ENCODE data around the gene NT5C2. TPM values are rescaled to one million over a fixed set of nuclear protein-coding genes. Genes with fewer than 3 reads are reported as not detected.

Gene NT5C2
- total RNA-seq, 1 experiment from 2014 or later: 70.0 TPM

DNA sequence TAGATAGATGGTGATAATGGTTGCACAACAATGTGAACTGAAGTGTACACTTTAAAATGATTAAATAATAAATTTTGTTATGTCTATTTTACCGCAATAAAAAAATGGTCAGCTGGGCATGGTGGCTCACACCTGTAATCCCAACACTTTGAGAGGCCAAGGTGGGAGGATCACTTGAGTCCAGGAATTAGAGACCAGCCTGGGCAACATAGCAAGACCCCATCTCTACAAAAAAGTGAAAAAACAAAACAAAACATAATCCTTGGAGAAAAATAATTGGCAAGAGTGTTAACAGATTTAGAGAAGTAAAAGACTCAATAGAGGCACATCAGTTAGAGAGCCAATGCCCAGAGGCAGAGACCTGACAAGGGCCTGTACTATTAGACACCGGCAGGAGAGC lies 42.7 kb upstream of the NT5C2 start:
- Mint-ChIP-seq H3K4me1 (ENCODE audit: low read depth, unreplicated experiment) (peaks cover 42% of the 10 kb centered on the region), H3K36me3 (ENCODE audit: insufficient read depth, unreplicated experiment) (peaks cover 21% of the 10 kb centered on the region), H3K27ac (ENCODE audit: unreplicated experiment) (no peak overlapping the region), H3K9me3 (ENCODE audit: low read depth, unreplicated experiment) (no peaks in the 10 kb centered on the region), H3K27me3 (ENCODE audit: unreplicated experiment) (no peaks in the 10 kb centered on the region), H3K4me3 (ENCODE audit: low read depth, unreplicated experiment) (no peak overlapping the region)
- DNase-seq: no peak
- TF ChIP-seq, protein P1, sequence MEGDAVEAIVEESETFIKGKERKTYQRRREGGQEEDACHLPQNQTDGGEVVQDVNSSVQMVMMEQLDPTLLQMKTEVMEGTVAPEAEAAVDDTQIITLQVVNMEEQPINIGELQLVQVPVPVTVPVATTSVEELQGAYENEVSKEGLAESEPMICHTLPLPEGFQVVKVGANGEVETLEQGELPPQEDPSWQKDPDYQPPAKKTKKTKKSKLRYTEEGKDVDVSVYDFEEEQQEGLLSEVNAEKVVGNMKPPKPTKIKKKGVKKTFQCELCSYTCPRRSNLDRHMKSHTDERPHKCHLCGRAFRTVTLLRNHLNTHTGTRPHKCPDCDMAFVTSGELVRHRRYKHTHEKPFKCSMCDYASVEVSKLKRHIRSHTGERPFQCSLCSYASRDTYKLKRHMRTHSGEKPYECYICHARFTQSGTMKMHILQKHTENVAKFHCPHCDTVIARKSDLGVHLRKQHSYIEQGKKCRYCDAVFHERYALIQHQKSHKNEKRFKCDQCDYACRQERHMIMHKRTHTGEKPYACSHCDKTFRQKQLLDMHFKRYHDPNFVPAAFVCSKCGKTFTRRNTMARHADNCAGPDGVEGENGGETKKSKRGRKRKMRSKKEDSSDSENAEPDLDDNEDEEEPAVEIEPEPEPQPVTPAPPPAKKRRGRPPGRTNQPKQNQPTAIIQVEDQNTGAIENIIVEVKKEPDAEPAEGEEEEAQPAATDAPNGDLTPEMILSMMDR (IDR thresholded peaks at IDR 0.05; ENCODE audit: unreplicated experiment): no peak
- no TSS peak for BruUV-seq (replicated peaks)
- CTCF ChIA-PET: no interaction called here
- intact Hi-C loops (cut with micrococcal nuclease; ENCODE audit: unreplicated experiment): no loop called here

DNA sequence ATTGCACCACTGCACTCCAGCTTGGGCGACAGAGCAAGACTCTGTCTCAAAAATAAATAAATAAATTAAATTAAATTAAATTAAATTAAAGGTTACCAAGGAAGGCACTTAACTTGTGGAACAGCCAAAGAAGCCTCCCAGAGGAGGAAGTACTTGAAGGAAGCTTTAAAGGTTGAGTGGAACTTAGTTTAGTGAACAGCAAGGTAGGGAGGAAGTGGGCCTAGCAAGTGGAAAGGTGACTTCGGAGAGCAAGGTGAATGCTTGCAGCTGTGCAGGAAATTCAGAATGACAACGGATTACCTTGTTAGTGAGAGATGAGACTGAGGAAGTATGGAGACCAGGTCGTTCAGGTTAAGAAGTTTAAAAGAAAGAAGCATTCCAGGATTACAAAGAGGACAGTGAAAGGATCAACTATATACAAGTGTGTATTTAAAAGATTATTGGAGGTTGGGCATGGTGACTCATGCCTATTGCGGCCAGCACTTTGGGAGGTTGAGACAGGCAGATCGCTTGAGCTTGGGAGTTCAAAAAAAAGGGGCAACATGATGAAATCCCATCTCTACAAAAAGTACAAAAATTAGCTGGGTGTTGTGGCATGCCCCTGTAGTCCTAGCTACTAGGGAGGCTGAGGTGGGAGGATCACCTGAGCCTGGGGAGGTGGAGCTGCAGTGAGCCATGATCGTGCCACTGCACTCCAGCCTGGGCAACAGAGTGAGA lies 39.9 kb upstream of the NT5C2 start:
- CTCF ChIA-PET: interaction anchor here (0.9 to 1.3 kb wide), 3 partner anchors 8 to 41 kb away, joined by 3 read pairs; no protein-coding TSS in a partner anchor
- BruUV-seq (replicated peaks): no TSS peak
- Mint-ChIP-seq H3K4me3 (ENCODE audit: low read depth, unreplicated experiment) (peak overlapping the region; percentile 13), H3K27me3 (ENCODE audit: unreplicated experiment) (no peaks in the 10 kb centered on the region), H3K36me3 (ENCODE audit: insufficient read depth, unreplicated experiment) (no peaks in the 10 kb centered on the region), H3K4me1 (ENCODE audit: low read depth, unreplicated experiment) (peaks cover 17% of the 10 kb centered on the region), H3K27ac (ENCODE audit: unreplicated experiment) (peak overlapping the region; percentile 79), H3K9me3 (ENCODE audit: low read depth, unreplicated experiment) (no peaks in the 10 kb centered on the region)
- DNase-seq: no peak
- TF ChIP-seq, protein P1 (IDR thresholded peaks at IDR 0.05; ENCODE audit: unreplicated experiment): no peak
- intact Hi-C loops (cut with micrococcal nuclease; ENCODE audit: unreplicated experiment): loop anchor here (2.0 kb wide), 1 partner anchor 42 kb away; no protein-coding TSS in a partner anchor

DNA sequence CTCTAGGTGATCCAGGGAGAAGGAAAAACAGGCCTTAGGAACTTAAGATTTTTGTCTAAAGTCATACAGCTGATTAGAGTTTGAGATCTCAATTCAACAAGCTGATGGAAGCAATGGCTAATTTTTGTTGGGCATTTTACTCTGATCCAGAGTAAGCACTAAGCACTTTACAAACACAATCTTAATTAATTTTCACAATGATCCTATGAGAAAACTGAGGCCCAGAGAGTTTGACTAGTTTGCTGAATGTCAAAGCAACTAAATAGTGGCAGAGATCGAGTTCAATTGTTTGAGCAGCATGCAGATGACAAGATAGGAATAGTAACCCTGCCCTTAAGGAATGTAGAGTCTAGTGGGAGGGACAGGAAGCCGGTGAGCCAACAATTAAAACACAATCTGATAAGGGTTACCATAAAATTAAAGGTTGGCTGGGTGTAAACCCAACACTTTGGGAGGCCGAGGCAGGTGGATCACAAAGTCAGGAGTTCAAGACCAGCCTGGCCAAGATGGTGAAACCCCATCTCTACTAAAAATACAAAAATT lies 39.1 kb upstream of the NT5C2 start:
- TF ChIP-seq, protein P1 (IDR thresholded peaks at IDR 0.05; ENCODE audit: unreplicated experiment): no peak
- Mint-ChIP-seq H3K27me3 (ENCODE audit: unreplicated experiment) (no peaks in the 10 kb centered on the region), H3K4me1 (ENCODE audit: low read depth, unreplicated experiment) (peaks cover 23% of the 10 kb centered on the region), H3K4me3 (ENCODE audit: low read depth, unreplicated experiment) (no peak overlapping the region), H3K27ac (ENCODE audit: unreplicated experiment) (peak overlapping the region; percentile 79), H3K9me3 (ENCODE audit: low read depth, unreplicated experiment) (no peaks in the 10 kb centered on the region), H3K36me3 (ENCODE audit: insufficient read depth, unreplicated experiment) (no peaks in the 10 kb centered on the region)
- no peak for DNase-seq
- BruUV-seq (replicated peaks): no TSS peak
- intact Hi-C loops (cut with micrococcal nuclease; ENCODE audit: unreplicated experiment): loop anchor here (2.0 kb wide), 1 partner anchor 41 kb away; no protein-coding TSS in a partner anchor
- CTCF ChIA-PET: interaction anchor here (1.3 kb wide), 3 partner anchors 10 to 41 kb away, joined by 3 to 7 read pairs (median 3); no protein-coding TSS in a partner anchor

DNA sequence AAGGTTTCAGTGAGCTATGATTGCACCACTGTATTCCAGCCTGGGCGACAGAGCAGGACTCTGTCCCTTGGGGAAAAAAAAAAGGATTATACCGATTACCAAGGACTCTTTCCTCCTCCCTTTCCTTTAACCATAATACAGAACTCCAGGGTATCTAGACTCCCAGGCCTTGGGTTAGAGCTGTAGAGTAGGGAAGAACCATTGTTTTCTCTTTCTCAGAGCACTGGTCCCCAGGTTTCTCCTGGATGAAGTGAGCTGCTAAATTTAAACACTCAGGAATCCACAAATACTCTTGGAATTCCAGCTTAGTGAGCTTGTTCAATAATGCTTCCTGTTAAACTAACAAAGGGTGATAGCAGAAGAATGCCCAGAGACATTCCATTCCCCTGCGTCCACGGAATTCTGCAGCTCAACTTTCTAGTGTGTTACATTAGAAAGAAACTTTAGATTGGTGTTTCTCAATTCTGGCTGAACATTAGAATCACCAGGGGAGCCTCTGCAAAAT lies 38.0 kb upstream of the NT5C2 start:
- TF ChIP-seq, protein P1 (IDR thresholded peaks at IDR 0.05; ENCODE audit: unreplicated experiment): no peak
- H3K36me3 Mint-ChIP-seq (ENCODE audit: insufficient read depth, unreplicated experiment): no peaks in the 10 kb centered on the region
- no peak overlapping the region for H3K4me3 Mint-ChIP-seq (ENCODE audit: low read depth, unreplicated experiment)
- no peaks in the 10 kb centered on the region for H3K27me3 Mint-ChIP-seq (ENCODE audit: unreplicated experiment)
- BruUV-seq (replicated peaks): no TSS peak
- H3K4me1 Mint-ChIP-seq (ENCODE audit: low read depth, unreplicated experiment): peaks cover 24% of the 10 kb centered on the region
- peak; percentile 41 for DNase-seq
- CTCF ChIA-PET: interaction anchor here (0.7 to 2.8 kb wide), 8 partner anchors 8 to 400 kb away, joined by 3 to 12 read pairs (median 4); partner anchors contain the start of gene NT5C2
- intact Hi-C loops (cut with micrococcal nuclease; ENCODE audit: unreplicated experiment): no loop called here
- no peaks in the 10 kb centered on the region for H3K9me3 Mint-ChIP-seq (ENCODE audit: low read depth, unreplicated experiment)
- H3K27ac Mint-ChIP-seq (ENCODE audit: unreplicated experiment): peak overlapping the region; percentile 54
